ENCODE results near the gene CPEB2. TPM values are rescaled to one million over a fixed set of nuclear protein-coding genes. Genes with fewer than 3 reads are reported as not detected.

The CPEB2 gene
- total and polyA plus RNA-seq, 3 donors from 2014 or later = 76.6 to 95.6 (median 93.6) TPM

DNA sequence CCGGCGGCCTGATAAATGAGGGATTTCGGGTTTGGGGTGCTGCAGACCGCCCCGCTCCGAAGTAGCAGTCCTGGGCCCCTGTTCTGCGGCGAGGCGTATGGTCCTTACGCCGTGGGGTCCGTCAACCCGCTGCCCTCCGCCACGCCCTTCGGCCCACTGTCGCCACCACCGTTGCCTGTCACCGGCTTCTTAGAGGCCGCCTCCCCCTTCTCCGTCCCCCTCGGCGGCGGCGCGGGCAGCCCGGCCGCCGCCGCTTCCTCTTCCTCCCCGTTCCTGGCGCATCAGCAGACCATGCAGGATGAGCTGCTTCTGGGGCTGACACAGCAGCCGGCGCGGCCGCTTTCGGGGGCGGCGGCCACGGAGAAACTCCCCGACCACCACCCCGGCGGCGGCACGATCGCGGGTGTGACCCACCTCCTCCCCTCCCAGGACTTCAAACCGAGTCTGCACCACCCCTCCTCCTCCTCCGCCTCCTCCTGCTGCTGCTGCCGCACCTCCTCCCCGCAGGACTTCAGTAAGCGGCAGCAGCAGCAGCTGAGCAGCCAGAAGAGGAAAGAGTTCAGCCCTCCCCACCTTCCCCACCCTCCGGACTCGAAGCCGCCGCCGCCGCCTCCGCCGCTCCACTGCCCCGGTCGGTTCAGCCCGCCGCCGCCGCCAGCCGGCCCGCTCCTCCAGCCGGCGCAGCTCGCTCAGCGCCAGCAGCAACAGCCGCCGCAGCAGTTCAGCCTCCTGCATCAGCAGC is 549 bp downstream of the CPEB2 start:
- WGBS, 2 donors = 1 to 2% methylated on average over 10 to 60 of the region's 74 CpGs
- TF ChIP-seq, protein P1, sequence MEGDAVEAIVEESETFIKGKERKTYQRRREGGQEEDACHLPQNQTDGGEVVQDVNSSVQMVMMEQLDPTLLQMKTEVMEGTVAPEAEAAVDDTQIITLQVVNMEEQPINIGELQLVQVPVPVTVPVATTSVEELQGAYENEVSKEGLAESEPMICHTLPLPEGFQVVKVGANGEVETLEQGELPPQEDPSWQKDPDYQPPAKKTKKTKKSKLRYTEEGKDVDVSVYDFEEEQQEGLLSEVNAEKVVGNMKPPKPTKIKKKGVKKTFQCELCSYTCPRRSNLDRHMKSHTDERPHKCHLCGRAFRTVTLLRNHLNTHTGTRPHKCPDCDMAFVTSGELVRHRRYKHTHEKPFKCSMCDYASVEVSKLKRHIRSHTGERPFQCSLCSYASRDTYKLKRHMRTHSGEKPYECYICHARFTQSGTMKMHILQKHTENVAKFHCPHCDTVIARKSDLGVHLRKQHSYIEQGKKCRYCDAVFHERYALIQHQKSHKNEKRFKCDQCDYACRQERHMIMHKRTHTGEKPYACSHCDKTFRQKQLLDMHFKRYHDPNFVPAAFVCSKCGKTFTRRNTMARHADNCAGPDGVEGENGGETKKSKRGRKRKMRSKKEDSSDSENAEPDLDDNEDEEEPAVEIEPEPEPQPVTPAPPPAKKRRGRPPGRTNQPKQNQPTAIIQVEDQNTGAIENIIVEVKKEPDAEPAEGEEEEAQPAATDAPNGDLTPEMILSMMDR (IDR thresholded peaks at IDR 0.05) = no peak
- TF ChIP-seq POLR2A (IDR thresholded peaks at IDR 0.05) = no peak
- no peaks in the 10 kb centered on the region for H3K36me3 ChIP-seq (ENCODE audit: low read depth, missing control alignments)
- peak overlapping the region; percentile 88 to 95 for H3K4me3 ChIP-seq
- H3K4me1 ChIP-seq = peaks cover 12% of the 10 kb centered on the region
- H3K27me3 ChIP-seq = no peaks in the 10 kb centered on the region
- intact Hi-C loops (cut with DNase I; ENCODE audit: low total_unique reads) = no loop called here
- peak; percentile 89 for DNase-seq
- H3K27ac ChIP-seq = peak overlapping the region; percentile 99
- H3K9me3 ChIP-seq = no peaks in the 10 kb centered on the region

DNA sequence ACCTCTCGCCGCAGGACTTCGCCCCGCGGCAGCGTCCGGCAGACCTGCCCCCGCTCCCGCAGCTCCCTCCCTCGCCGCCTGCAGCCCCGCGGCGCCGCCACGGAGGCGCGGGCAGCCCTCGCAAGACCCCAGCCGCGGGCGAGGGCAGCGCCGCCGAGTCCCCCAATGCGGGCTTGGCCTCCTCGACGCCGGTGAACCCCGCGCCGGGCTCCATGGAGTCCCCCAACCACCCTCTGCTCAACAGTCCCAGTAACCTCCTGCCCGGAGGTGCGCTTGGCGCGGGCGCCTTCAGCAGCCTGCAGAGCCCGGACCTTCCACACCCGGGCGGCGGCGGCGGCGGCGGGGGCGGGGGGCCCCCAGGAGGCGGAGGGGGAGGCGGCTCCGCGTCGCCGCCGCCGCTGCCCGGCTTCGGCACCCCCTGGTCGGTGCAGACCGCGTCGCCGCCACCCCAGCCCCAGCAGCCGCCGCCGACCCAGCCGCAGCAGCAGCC is 1.2 kb downstream of the CPEB2 start:
- WGBS, 2 donors = 1% methylated on average over 38 of the region's 65 CpGs; no CpG with 5 or more reads in 1 of the 2 donors
- Histone ChIP-seq H3K4me1 (peaks cover 12% of the 10 kb centered on the region), H3K27ac (peak overlapping the region; percentile 99), H3K36me3 (ENCODE audit: low read depth, missing control alignments) (no peaks in the 10 kb centered on the region), H3K27me3 (no peaks in the 10 kb centered on the region), H3K9me3 (no peaks in the 10 kb centered on the region), H3K4me3 (peak overlapping the region; percentile 88 to 95)
- TF ChIP-seq, protein P1 (IDR thresholded peaks at IDR 0.05) = no peak
- no peak for TF ChIP-seq POLR2A (IDR thresholded peaks at IDR 0.05)
- intact Hi-C loops (cut with DNase I; ENCODE audit: low total_unique reads) = no loop called here
- DNase-seq = peak; percentile 38

DNA sequence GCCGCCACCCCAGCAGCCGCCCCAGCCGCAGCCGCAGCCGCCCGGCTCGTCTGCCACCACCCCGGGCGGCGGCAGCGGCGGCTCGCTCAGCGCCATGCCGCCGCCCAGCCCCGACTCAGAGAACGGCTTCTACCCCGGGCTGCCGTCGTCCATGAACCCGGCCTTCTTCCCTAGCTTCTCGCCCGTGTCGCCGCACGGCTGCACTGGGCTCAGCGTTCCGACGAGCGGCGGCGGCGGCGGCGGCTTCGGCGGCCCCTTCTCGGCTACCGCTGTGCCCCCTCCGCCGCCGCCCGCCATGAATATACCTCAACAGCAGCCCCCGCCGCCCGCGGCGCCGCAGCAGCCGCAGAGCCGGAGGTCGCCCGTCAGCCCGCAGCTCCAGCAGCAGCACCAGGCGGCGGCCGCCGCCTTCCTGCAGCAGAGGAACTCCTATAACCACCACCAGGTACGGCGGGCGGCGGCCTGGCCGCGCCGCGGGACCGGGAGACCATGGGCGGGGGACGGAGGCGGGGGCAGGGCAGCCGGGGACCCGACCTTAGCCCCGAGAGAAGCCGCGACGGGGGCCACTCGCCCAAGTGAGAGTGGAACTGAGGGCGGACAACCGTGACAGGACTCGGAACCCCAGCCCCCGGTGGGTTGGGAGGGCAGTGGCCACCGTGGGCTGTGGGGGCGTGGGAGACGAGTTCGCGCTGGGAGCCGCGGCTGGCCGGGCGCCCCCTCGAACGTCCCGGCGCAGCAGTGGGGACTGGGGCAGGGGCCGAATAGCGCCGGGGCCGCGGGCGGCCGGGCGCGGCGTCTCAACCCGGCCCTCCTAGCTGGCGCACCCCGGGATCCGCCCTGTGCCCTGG is 1.8 kb downstream of the CPEB2 start:
- peak overlapping the region; percentile 88 to 95 for H3K4me3 ChIP-seq
- intact Hi-C loops (cut with DNase I; ENCODE audit: low total_unique reads) = no loop called here
- DNase-seq = peak; percentile 42
- TF ChIP-seq POLR2A (IDR thresholded peaks at IDR 0.05) = no peak
- peak overlapping the region; percentile 97 to 99 for H3K27ac ChIP-seq
- no peaks in the 10 kb centered on the region for H3K36me3 ChIP-seq (ENCODE audit: low read depth, missing control alignments)
- H3K27me3 ChIP-seq = no peaks in the 10 kb centered on the region
- no peaks in the 10 kb centered on the region for H3K9me3 ChIP-seq
- H3K4me1 ChIP-seq = peaks cover 12% of the 10 kb centered on the region
- 0% methylated on average over 96 of the region's 109 CpGs; no CpG with 5 or more reads in 1 of the 2 donors for WGBS, 2 donors

DNA sequence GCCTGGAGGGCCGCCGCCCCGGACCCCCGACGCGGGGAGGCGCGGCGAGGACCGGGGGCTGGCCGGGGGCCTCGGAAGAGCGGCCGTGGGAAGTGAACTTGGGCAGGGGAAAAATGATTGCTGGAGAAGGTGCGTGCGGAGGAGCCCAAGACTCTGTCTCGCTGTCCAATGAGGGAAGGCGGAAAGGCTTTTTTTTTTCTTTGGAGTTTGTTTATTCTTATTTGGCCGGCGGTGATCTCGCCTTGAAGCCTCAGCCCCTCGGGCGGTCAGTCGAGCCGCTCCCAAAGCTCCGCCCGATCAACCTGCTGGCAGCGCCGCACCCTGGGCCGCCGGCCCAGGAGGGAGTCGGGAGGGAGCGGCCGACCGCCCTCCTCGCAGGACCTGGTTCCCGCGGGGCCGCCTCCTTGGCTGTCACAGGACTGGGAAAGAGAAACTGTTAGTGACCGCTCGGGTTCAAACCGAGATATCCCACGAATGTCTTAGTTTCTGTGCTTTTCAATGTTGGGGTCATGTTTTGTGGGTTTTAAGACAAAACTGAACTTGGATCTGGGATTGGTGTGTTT is 2.5 kb downstream of the CPEB2 start:
- intact Hi-C loops (cut with DNase I; ENCODE audit: low total_unique reads) = no loop called here
- 0 to 3% methylated on average over 25 to 42 of the region's 43 CpGs for whole genome bisulfite sequencing, 2 donors
- H3K36me3 ChIP-seq (ENCODE audit: low read depth, missing control alignments) = no peaks in the 10 kb centered on the region

More for the DNA sequence above, 2.5 kb downstream of the CPEB2 start:
- Histone ChIP-seq H3K4me3 (peak overlapping the region; percentile 88 to 95), H3K27ac (peak overlapping the region; percentile 97 to 99), H3K9me3 (no peaks in the 10 kb centered on the region), H3K27me3 (no peaks in the 10 kb centered on the region), H3K4me1 (peaks cover 12% of the 10 kb centered on the region)
- TF ChIP-seq, protein P1 (IDR thresholded peaks at IDR 0.05) = no peak
- peak; percentile 80 for DNase-seq
